ENCODE results near the gene SENP8.

DNA sequence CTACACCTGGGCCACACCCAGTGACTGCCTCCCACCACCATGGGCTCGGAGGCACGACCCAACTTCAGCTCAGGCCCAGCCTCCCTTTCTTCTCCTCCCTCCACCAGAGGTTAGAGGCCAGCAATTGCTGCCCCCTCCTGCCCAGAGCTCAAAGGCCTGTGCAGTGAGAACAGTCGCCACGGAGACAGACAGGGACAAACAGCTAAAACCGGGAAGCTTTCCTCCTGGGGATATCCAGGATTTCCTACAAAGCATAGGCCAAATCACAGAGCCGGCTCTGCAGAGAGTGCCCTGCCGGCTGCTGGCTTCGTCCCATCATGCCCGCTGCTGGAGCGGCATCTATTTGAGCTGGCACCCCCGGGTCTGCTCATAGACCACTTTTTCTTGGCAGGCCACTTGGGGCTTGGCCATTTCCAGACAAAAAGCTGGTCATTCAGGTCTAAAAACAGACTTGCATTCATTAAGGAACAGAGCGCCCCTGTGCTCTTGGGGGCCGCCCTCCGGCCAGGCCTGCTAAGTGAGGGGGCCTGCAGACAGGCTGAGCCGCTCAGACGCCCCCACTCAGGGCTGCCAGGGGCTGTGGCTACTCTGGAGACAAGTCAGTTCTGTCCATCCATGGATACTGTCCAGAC lies 61.9 kb downstream of the SENP8 start:
- TF ChIP-seq, protein P1, sequence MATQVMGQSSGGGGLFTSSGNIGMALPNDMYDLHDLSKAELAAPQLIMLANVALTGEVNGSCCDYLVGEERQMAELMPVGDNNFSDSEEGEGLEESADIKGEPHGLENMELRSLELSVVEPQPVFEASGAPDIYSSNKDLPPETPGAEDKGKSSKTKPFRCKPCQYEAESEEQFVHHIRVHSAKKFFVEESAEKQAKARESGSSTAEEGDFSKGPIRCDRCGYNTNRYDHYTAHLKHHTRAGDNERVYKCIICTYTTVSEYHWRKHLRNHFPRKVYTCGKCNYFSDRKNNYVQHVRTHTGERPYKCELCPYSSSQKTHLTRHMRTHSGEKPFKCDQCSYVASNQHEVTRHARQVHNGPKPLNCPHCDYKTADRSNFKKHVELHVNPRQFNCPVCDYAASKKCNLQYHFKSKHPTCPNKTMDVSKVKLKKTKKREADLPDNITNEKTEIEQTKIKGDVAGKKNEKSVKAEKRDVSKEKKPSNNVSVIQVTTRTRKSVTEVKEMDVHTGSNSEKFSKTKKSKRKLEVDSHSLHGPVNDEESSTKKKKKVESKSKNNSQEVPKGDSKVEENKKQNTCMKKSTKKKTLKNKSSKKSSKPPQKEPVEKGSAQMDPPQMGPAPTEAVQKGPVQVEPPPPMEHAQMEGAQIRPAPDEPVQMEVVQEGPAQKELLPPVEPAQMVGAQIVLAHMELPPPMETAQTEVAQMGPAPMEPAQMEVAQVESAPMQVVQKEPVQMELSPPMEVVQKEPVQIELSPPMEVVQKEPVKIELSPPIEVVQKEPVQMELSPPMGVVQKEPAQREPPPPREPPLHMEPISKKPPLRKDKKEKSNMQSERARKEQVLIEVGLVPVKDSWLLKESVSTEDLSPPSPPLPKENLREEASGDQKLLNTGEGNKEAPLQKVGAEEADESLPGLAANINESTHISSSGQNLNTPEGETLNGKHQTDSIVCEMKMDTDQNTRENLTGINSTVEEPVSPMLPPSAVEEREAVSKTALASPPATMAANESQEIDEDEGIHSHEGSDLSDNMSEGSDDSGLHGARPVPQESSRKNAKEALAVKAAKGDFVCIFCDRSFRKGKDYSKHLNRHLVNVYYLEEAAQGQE (IDR thresholded peaks at IDR 0.05; ENCODE audit: insufficient read depth in 1 of 2, low read depth in 2 of 2, low read length in 2 of 2), result no peak
- TF ChIP-seq POLR2AphosphoS5 (IDR thresholded peaks at IDR 0.05; ENCODE audit: low read depth, low read length) (no peak), TAF1 (IDR thresholded peaks at IDR 0.05; ENCODE audit: borderline replicate concordance, insufficient read depth, low read length) (no peak), SIN3A (IDR thresholded peaks at IDR 0.05; ENCODE audit: borderline replicate concordance, insufficient read depth, low read length) (no peak), FOXP2 (optimal IDR thresholded peaks at IDR 0.05; ENCODE audit: borderline replicate concordance, extremely low read depth, extremely low read length, insufficient read depth) (no peak)

All from PFSK-1 (cell line).